ENCODE data around the gene MESP2. TPM values are rescaled to one million over a fixed set of nuclear protein-coding genes. Genes with fewer than 3 reads are reported as not detected.
"Not testable (repeated sequence)": the region's sequence is repeated elsewhere in the genome, so short reads cannot be mapped to it uniquely, and the experiment has no call there.

The MESP2 gene
- total and polyA plus RNA-seq, 8 donors: 0.14 to 0.35 (median 0.34) TPM; not detected in 5

GRCh38 chr15:89778861-89779260 is 2.7 kb downstream of the MESP2 start:
- TF ChIP-seq, protein P1, sequence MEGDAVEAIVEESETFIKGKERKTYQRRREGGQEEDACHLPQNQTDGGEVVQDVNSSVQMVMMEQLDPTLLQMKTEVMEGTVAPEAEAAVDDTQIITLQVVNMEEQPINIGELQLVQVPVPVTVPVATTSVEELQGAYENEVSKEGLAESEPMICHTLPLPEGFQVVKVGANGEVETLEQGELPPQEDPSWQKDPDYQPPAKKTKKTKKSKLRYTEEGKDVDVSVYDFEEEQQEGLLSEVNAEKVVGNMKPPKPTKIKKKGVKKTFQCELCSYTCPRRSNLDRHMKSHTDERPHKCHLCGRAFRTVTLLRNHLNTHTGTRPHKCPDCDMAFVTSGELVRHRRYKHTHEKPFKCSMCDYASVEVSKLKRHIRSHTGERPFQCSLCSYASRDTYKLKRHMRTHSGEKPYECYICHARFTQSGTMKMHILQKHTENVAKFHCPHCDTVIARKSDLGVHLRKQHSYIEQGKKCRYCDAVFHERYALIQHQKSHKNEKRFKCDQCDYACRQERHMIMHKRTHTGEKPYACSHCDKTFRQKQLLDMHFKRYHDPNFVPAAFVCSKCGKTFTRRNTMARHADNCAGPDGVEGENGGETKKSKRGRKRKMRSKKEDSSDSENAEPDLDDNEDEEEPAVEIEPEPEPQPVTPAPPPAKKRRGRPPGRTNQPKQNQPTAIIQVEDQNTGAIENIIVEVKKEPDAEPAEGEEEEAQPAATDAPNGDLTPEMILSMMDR (IDR thresholded peaks at IDR 0.05): no peak
- H3K27me3 ChIP-seq: peaks cover 0 to 22% of the 10 kb centered on the region in 2 donors
- H3K36me3 ChIP-seq: no peaks in the 10 kb centered on the region
- DNase-seq: no peak
- ATAC-seq: no peak
- H3K4me3 ChIP-seq: no peak overlapping the region
- intact Hi-C loops (cut with DNase I): no loop called here
- H3K27ac ChIP-seq: no peak overlapping the region
- H3K4me1 ChIP-seq: peaks cover 7 to 42% of the 10 kb centered on the region in 2 donors
- H3K9me3 ChIP-seq: no peaks in the 10 kb centered on the region

- Histone ChIP-seq H3K4me1 (peaks cover 7 to 42% of the 10 kb centered on the region in 2 donors), H3K4me3 (no peak overlapping the region), H3K27ac (no peak overlapping the region), H3K36me3 (peaks cover 0 to 15% of the 10 kb centered on the region in 2 donors), H3K27me3 (peaks cover 0 to 19% of the 10 kb centered on the region in 2 donors), H3K9me3 (no peaks in the 10 kb centered on the region)
- ATAC-seq (no peak), DNase-seq (no peak)
- intact Hi-C loops (cut with DNase I): no loop called here
- TF ChIP-seq, protein P1 (IDR thresholded peaks at IDR 0.05): no peak
These were observed 4.5 kb downstream of the MESP2 start for GRCh38 chr15:89780601-89781000.

GRCh38 chr15:89781055-89781454 is 4.9 kb downstream of the MESP2 start:
- Histone ChIP-seq H3K4me1 (peaks cover 3 to 38% of the 10 kb centered on the region in 2 donors), H3K27me3 (peaks cover 0 to 15% of the 10 kb centered on the region in 2 donors), H3K27ac (peak overlapping the region in 1 of 2 donors; percentile 30), H3K9me3 (no peaks in the 10 kb centered on the region), H3K36me3 (peaks cover 0 to 19% of the 10 kb centered on the region in 2 donors), H3K4me3 (no peak overlapping the region)
- DNase-seq: peak in 1 of 4 donors; percentile 58
- TF ChIP-seq, protein P1 (IDR thresholded peaks at IDR 0.05): no peak
- no peak for ATAC-seq
- intact Hi-C loops (cut with DNase I): no loop called here

GRCh38 chr15:89781891-89782618 is 5.9 kb downstream of the MESP2 start:
- peak; percentile 56 for ATAC-seq
- peak overlapping the region in 1 of 2 donors; percentile 23 for H3K27ac ChIP-seq
- intact Hi-C loops (cut with DNase I): no loop called here

GRCh38 chr15:89782619-89782950 is 6.5 kb downstream of the MESP2 start:
- ATAC-seq; H3K27ac ChIP-seq; H3K27me3 ChIP-seq; DNase-seq; intact Hi-C loops (cut with DNase I); H3K4me3 ChIP-seq; H3K9me3 ChIP-seq: not testable (repeated sequence)
- Histone ChIP-seq H3K36me3 (peaks cover 0 to 25% of the 10 kb centered on the region in 2 donors), H3K4me1 (peaks cover 0 to 26% of the 10 kb centered on the region in 2 donors)

More at GRCh38 chr15:89781891-89782618, 5.9 kb downstream of the MESP2 start:
- Histone ChIP-seq H3K9me3 (no peaks in the 10 kb centered on the region), H3K4me1 (peaks cover 0 to 28% of the 10 kb centered on the region in 2 donors), H3K27me3 (peaks cover 0 to 5% of the 10 kb centered on the region in 2 donors), H3K36me3 (peaks cover 0 to 25% of the 10 kb centered on the region in 2 donors), H3K4me3 (no peak overlapping the region)
- no peak for DNase-seq
- TF ChIP-seq, protein P1 (IDR thresholded peaks at IDR 0.05): no peak

All from left lung (tissue), 10 donors.